GM08714 (cell line): ENCODE data around the gene HAUS8.

Experiments
- H3K4me3 ChIP-seq: fragments of 200-500 bp; sonication (Bioruptor generic); 2 replicates; pipeline ENCODE4 v1.5.1; 2014; ENCODE audit warnings: mild to moderate bottlenecking, low read length, inconsistent platforms
- ZNF274 ChIP-seq: IDR thresholded peaks from 2 replicates; pipeline ENCODE4 v1.6.1; 2012; ENCODE audit warnings: mild to moderate bottlenecking, low read depth, low read length

Gene HAUS8

DNA sequence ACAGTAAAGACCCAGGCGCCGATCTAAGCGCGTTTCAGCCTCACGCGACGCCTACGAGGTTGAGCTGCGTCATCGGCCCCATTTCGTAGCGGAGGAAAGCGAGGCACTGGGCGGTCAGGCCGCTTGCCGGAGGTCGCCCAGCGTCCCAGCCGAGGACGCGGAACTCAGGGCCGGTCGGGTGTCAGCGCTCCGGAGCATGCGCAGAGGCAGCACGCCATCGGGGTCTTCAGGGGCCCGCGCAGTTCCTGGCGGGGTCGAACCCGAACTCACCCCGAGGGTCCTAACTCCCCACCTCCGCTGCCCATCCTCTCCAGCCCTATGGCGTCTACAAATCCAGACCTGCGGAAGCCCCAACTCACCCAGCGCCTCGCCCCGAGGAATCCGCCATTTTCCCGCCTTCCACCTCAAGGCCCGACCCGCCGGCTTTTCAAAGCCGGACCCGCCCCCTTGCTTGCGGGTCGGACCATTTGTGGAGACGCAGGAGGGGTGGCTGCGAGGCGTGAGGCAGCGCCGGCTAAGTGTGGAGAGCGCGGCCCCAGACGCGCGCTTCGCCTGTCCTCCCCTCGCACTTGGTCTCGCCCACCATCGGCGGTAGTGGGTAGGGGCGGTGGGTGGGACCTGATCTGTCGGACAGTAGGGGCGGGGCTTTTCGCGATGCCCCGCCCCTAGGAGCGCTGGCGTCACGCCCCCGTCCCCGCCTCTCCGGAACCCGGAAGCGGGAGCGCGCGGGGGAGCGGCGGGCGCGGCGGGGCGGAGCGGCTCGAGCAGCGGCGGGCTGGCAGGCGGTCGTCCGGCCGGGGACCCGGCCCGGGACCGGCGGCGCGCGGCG, at the start of gene HAUS8, which contains the start of gene MYO9B:
TSS of gene HAUS8 (minus strand) at position 418 of the 829 bp plus-strand sequence. CDS start at position 388, 30 bp downstream.
TSS of gene MYO9B (plus strand) at position 743 of the 829 bp plus-strand sequence. CDS start 25,941 bp downstream, outside the sequence.
- TF ChIP-seq ZNF274: no peak
- H3K4me3 ChIP-seq: peak within 1 kb of the TSS; percentile 93

DNA sequence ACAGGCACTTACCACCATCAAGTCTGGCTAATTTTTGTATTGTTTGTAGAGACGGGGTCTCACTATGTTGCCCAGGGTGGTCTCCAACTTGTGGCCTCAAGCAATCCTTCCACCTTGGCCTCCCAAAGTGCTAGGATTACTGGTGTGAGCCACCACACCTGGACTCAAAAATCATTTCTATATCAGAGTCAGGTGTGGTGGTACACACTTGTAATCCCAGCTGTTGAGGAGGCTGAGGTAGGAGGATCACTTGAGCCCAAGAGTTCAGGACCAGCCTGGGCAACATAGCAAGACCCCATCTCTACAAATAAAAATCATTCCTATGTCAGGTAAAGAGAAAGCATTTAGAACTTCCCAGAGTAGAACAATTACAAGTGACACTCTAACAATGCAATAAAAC, 48.8 kb upstream of the HAUS8 start:
- TF ChIP-seq ZNF274: no peak
- no peak overlapping the region for H3K4me3 ChIP-seq

GRCh38 chr19:17123041-17123440, 47.8 kb upstream of the HAUS8 start:
- H3K4me3 ChIP-seq: no peak overlapping the region

GRCh38 chr19:17121736-17122293, 46.6 kb upstream of the HAUS8 start:
- no peak overlapping the region for H3K4me3 ChIP-seq
- TF ChIP-seq ZNF274: no peak

More at GRCh38 chr19:17123041-17123440, 47.8 kb upstream of the HAUS8 start:
- no peak for TF ChIP-seq ZNF274

- H3K4me3 ChIP-seq: no peak overlapping the region
- no peak for TF ChIP-seq ZNF274
Measured at GRCh38 chr19:17118957-17119356, 43.7 kb upstream of the HAUS8 start.

DNA sequence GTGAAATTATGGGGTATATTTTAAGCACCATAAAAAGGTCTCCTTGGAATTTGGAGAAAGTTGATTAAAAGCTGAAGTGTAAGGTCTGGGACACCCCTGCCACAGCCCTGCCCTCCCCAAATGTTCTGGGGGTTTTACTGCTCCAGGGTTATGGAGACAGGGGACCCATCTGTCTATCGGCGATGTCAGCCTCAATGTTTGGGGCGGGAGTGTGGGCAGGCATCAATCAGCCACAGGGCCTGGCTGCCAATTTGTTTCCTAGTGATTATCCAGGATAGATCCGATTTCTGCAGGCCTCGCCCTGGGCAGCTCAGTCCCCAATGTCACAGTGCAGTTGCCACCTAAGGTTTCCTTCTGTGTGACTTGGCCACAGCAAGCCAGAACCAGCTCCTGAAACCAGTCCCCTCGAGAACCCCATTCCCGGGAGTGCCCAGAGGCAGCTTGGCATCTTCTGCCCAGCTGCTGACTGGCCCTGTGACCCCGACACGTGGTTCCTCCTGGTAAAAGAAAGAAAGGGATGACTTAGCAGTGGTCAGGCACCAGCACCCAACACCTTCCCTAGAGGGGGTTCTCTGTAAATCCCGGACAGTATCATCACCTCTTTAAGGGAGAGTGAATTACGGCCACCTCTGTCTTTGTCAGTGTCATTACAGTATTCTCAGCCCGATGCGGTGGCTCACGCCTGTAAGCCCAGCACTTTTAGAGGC, 41.9 kb upstream of the HAUS8 start:
- TF ChIP-seq ZNF274: no peak
- H3K4me3 ChIP-seq: no peak overlapping the region

DNA sequence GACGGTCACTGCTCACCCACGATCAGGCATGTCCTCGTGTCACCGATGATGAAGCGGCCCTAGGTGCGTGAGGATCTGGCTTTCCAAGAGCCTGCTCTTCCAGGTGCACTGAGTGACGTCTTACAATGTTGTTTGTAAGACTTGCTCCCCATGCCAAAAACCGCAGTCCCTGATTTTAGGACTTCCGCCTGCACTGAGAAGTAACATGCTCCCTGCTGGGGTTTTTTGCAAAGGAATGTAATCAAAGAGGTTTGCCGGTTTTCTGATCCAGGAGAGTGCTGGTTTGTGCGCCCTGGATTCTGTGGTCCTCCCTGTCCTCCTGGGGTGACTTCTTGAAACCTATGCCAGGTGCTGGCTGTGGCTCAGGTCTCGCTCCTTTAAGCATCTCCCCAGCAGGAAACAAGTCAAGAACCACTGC, 39.2 kb upstream of the HAUS8 start:
- no peak overlapping the region for H3K4me3 ChIP-seq
- no peak for TF ChIP-seq ZNF274

DNA sequence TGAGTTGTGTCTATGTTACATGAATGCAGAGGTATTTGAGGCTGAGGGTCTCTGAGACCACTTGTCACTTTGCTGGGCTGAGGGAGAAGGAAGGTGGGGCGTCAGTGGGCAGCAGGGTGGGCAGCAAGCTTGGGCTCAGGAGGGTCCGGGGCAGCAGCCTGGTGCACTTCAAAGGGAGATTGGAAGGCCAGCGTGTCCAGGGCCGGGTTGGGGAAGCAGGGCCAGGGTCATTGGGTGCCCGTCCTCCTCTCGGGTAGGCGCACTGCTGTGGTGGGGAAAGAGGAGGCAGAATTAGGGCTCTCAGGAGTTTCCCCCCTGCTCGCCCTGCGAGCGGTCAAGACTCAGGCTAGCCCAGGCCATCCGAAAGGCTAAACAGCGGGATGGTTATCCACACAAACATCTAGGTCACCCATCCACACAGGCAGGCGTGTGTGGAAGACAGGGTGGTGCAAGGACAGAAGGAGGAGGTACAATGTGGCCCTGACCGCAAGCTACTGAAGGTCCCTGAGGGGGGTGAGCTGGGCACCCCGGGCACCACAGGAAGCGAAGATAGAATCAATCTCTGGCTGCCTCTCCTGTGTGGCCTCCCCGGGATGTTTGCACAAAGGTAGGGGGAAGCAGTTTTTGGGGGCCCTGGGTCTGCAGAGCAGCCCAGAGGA, 38.0 kb upstream of the HAUS8 start:
- TF ChIP-seq ZNF274: no peak
- H3K4me3 ChIP-seq: no peak overlapping the region

DNA sequence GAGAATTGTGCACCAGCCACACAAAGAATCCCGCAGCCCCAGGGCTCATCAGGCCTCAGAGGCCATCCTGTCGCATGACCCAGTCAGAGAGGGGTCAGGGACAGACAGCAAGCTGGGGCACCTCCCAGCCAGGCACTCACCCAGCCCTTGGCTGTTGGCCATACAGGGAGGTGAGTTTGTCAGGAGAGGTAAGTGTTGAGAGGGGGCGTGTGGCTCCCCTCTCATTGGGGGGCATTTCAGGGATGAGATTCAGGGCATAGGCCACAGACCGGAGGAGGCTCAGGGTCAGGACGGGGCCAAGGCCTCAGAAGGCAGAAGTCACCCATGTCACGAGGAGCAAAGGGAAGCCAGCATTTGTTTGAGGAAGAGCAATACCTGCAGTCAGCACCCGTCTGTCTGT, 37.4 kb upstream of the HAUS8 start:
- no peak overlapping the region for H3K4me3 ChIP-seq
- TF ChIP-seq ZNF274: no peak

- TF ChIP-seq ZNF274: no peak
Measured at GRCh38 chr19:17112271-17112670, 37.0 kb upstream of the HAUS8 start.

DNA sequence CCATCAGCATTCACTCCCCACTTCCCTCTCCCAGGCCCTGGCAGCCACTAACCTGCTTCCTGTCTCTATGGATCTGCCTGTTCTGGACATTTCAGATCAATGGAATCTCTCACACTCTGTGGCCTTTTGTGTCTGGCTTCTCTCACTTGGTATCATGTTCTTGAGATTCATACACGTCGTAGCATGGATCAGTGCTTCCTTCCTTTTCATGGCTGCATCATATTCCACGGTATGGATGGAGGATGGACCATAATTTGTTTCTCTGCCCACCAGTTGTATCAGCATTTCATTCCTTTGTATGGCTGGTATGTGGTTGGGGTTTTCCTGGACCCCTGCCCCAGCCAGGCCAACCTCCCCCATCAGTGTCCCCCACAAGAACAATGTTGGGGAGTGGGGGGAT, 36.5 kb upstream of the HAUS8 start:
- TF ChIP-seq ZNF274: no peak
- no peak overlapping the region for H3K4me3 ChIP-seq

More at GRCh38 chr19:17112271-17112670, 37.0 kb upstream of the HAUS8 start:
- H3K4me3 ChIP-seq: no peak overlapping the region

GRCh38 chr19:17110599-17110966, 35.3 kb upstream of the HAUS8 start:
- TF ChIP-seq ZNF274: no peak
- H3K4me3 ChIP-seq: no peak overlapping the region

GRCh38 chr19:17109962-17110598, 34.8 kb upstream of the HAUS8 start:
- H3K4me3 ChIP-seq: no peak overlapping the region; the same call in 1 of the 2 replicates
- TF ChIP-seq ZNF274: no peak

- no peak for TF ChIP-seq ZNF274
- no peak overlapping the region; the same call in 1 of the 2 replicates for H3K4me3 ChIP-seq
Measured at GRCh38 chr19:17109300-17109699, 34.0 kb upstream of the HAUS8 start.
